Activated CD4-positive, alpha-beta T cell treated with anti-CD3 and anti-CD28 coated beads for 36 hours (primary cell): ENCODE measurements around the gene S100P. TPM values are rescaled to one million over a fixed set of nuclear protein-coding genes. Genes with fewer than 3 reads are reported as not detected.

Experiments used
- ATAC-seq: fragments of 200-7000 bp; cut with Tn5 transposase; one replicate; pipeline ENCODE4 v1.10.0; 2021; ENCODE audit warnings: mild to moderate bottlenecking, moderate library complexity
- CTCF ChIA-PET: fragments of 350-600 bp; sonication (Branson Sonifier 250); formaldehyde crosslinking; loops from one replicate; lab custom pipeline; 2021; ENCODE audit warnings: antibody characterized with exemption; lab: Charles Lee
- POLR2A ChIA-PET: fragments of 350-600 bp; sonication (Branson Sonifier 250); formaldehyde crosslinking; loops from one replicate; lab custom pipeline; 2021; ENCODE audit warnings: antibody characterized with exemption, inconsistent platforms; lab: Charles Lee
- DNase-seq: peaks from one replicate; pipeline ENCODE4 v3.0.0-alpha.2; 2020
- H3K27ac Mint-ChIP-seq: one replicate; pipeline ENCODE4 v1.8.0; 2021; ENCODE audit warnings: mixed read lengths
- H3K27me3 Mint-ChIP-seq: one replicate; pipeline ENCODE4 v1.8.0; 2021; ENCODE audit warnings: mixed read lengths
- H3K36me3 Mint-ChIP-seq: one replicate; pipeline ENCODE4 v1.8.0; 2021; ENCODE audit warnings: low read depth, mixed read lengths
- H3K4me1 Mint-ChIP-seq: one replicate; pipeline ENCODE4 v1.8.0; 2021; ENCODE audit warnings: mixed read lengths
- H3K4me3 Mint-ChIP-seq: one replicate; pipeline ENCODE4 v1.8.0; 2021; ENCODE audit warnings: mild to moderate bottlenecking, moderate library complexity, mixed read lengths
- H3K9me3 Mint-ChIP-seq: one replicate; pipeline ENCODE4 v1.8.0; 2021; ENCODE audit warnings: low read depth, mixed read lengths
- intact Hi-C, 2 experiments: fragments of 100-400 bp; cut with DNase I in 1 of 2; cut with micrococcal nuclease in 1 of 2; formaldehyde crosslinking; loops; one replicate each; pipeline versions ENCODE4 v1.14.2 to v1.15.1; 2022 to 2024; cut with DNase I, micrococcal nuclease
- total RNA-seq, 2 experiments: library from RNA; stranded (reverse); gene quantifications; one replicate each; pipeline ENCODE4 v1.2.3, GENCODE V29; 2021

The S100P gene
- total RNA-seq, 2 experiments from 2014 or later: 1.9 to 2.1 TPM

DNA sequence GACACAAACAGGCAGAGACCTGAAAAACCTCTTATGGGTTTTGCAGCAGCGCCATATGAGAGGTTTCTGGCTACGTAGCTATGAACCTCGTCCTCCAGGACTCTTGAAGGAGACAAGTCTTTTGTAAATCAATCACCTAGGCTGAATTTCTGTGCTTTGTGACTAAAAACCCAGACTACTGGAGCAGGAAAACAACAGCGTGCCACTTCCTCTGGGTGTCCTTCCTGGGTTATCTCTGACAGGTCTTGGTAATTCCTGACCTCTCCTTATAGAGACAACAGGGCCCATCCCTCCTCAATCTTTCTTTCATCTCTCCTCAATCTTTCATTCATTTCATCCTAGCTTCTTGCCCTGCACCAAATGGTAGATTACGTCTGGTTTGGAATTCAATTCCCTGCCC is 5.7 kb downstream of the S100P start:
- peaks cover 65% of the 10 kb centered on the region for H3K4me1 Mint-ChIP-seq
- CTCF ChIA-PET: interaction anchor here (0.7 to 5.6 kb wide), 5 partner anchors 10 to 67 kb away, joined by 3 to 44 read pairs (median 3); partner anchors contain the start of gene MRFAP1L1
- POLR2A ChIA-PET: interaction anchor here (0.6 kb wide), 1 partner anchor 210 kb away, joined by 3 read pairs; the partner anchor contains the start of gene TBC1D14
- H3K27me3 Mint-ChIP-seq: no peaks in the 10 kb centered on the region
- H3K4me3 Mint-ChIP-seq: no peak overlapping the region
- no peaks in the 10 kb centered on the region for H3K9me3 Mint-ChIP-seq
- H3K36me3 Mint-ChIP-seq: peaks cover 39% of the 10 kb centered on the region
- DNase-seq: no peak
- intact Hi-C loops: no loop called here
- ATAC-seq: no peak
- peak overlapping the region; percentile 73 for H3K27ac Mint-ChIP-seq

DNA sequence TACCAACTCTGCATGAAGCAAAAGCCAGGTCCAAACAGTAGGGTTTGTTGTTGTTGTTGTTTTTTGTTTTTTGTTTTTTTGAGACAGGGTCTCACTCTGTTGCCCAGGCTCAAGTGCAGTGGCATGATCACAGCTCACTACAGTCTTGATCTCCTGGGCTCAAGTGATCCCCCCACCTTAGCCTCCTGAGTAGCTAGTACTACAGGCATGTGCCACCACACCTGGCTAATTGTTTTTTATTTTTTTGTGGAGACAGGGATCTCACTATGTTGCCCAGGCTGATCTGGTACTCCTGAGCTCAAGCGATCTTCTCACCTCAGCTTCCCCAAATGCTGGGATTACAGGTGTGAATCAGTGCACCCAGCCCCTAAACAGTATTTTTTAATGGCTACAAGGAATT is 6.2 kb downstream of the S100P start:
- H3K27me3 Mint-ChIP-seq: no peaks in the 10 kb centered on the region
- peaks cover 43% of the 10 kb centered on the region for H3K36me3 Mint-ChIP-seq
- intact Hi-C loops: no loop called here
- no peak overlapping the region for H3K4me3 Mint-ChIP-seq
- H3K4me1 Mint-ChIP-seq: peaks cover 65% of the 10 kb centered on the region
- ATAC-seq (no peak), DNase-seq (no peak)
- ChIA-PET POLR2A (interaction anchor here (0.6 kb wide), 2 partner anchors 25 to 210 kb away, joined by 3 to 4 read pairs; partner anchors contain the start of gene TBC1D14), CTCF (interaction anchor here (0.6 to 5.6 kb wide), 6 partner anchors 9 to 1155 kb away, joined by 3 to 44 read pairs (median 5); partner anchors contain the start of gene MRFAP1L1)
- H3K27ac Mint-ChIP-seq: peak overlapping the region; percentile 73
- H3K9me3 Mint-ChIP-seq: peaks cover under 1% of the 10 kb centered on the region

DNA sequence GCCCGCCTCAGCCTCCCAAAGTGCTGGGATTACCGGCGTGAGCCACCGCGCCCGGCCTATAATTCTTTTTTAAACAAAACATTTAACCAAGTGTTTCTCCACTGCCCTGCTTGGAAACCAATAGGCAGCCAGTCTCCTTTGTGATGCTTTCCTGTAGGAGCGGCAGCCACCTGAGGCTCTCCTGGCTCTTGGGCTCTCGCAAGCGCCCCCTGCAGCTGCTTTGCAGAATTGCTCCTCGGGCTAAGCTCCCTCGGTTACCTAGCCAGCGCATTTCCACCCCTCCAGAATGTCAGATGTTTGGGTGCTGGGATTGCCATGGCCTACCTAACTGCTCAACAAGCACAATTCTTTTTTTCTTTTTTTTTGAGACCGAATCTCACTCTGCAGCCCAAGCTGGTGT is 7.7 kb downstream of the S100P start:
- ATAC-seq (no peak), DNase-seq (peak; percentile 77)
- intact Hi-C loops: no loop called here
- Mint-ChIP-seq H3K36me3 (peaks cover 53% of the 10 kb centered on the region), H3K27ac (no peak overlapping the region), H3K27me3 (no peaks in the 10 kb centered on the region), H3K4me1 (peaks cover 66% of the 10 kb centered on the region), H3K4me3 (no peak overlapping the region), H3K9me3 (peaks cover 1% of the 10 kb centered on the region)
- ChIA-PET POLR2A (interaction anchor here (0.7 kb wide), 2 partner anchors 26 kb away, joined by 5 read pairs; no protein-coding TSS in a partner anchor), CTCF (interaction anchor here (0.7 to 5.6 kb wide), 14 partner anchors 8 to 497 kb away, joined by 3 to 44 read pairs (median 4); partner anchors contain the start of genes BLOC1S4, MRFAP1L1 and S100P)

DNA sequence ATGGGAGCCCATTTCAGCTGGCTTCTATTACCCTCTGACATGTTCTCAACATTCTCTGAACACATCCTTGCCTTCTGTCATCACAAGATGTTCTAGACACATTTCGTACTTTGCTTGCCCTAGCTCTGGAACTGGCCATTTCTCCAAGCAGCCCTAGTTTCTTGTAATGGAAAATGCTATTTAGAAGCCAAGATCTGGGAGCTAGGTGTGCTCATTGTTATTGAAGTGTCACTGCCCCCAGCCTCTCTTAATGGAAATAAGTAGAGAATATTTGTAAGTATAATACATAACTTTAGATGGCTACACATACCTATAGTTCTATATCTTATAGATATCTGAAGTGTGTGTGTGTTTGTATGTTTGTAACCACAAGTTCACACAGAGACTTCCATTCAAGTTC is 9.1 kb downstream of the S100P start:
- POLR2A ChIA-PET: interaction anchor here (0.6 kb wide), 1 partner anchor 353 kb away, joined by 3 read pairs; no protein-coding TSS in a partner anchor
- Mint-ChIP-seq H3K27ac (peak overlapping the region; percentile 14), H3K9me3 (peaks cover 1% of the 10 kb centered on the region), H3K27me3 (no peaks in the 10 kb centered on the region), H3K4me3 (no peak overlapping the region), H3K36me3 (peaks cover 63% of the 10 kb centered on the region), H3K4me1 (peaks cover 68% of the 10 kb centered on the region)
- CTCF ChIA-PET: interaction anchor here (0.6 to 5.6 kb wide), 9 partner anchors 13 to 198 kb away, joined by 3 to 44 read pairs (median 4); a partner anchor contains a TSS
- DNase-seq: no peak
- no peak for ATAC-seq
- intact Hi-C loops: no loop called here

DNA sequence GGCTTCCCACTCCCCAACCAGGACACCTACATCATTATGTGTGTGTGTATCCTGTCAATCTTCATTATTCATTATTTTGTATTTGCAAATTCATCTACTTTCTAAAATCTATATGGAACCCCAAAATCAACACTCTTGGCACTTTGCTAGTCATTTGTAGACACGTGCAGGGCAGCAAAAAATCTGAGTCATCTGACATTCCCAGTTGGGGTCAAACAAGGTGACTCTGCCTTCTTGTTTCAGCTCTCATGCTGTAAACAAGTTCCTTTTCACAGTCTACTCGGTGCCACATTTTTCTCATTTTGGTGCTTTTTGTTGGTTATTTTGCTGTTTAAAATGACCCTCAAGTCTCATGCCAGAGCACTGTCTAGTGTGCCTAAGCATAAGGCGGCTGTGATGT is 10.1 kb downstream of the S100P start:
- POLR2A ChIA-PET: no interaction called here
- no peak overlapping the region for H3K4me3 Mint-ChIP-seq
- intact Hi-C loops: loop anchor here in 1 of 2 experiments (2.0 kb wide), 1 partner anchor 15 kb away; no protein-coding TSS in a partner anchor

DNA sequence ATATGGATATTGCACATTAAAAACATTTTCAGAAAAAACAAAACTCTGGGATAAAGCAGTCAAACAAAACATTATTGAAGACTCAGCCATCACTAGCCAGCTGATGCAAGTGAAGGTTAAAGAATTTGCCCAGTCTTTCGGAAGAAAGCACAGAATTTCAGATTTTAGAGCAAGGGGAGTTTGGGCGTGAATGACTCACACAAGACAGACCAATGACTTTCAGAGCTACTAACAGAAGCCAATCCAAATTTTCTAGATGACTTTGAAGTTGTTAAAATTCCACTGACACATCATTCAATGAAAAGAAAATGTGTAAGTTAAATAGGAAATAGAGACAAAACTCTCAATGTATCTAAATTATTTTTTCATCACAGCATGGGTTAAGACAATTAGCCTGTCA is 12.0 kb downstream of the S100P start:
- ATAC-seq (peak; percentile 51), DNase-seq (peak; percentile 52)
- intact Hi-C loops: loop anchor here in 1 of 2 experiments (2.0 kb wide), 1 partner anchor 17 kb away; no protein-coding TSS in a partner anchor
- Mint-ChIP-seq H3K36me3 (peaks cover 63% of the 10 kb centered on the region), H3K4me1 (peaks cover 57% of the 10 kb centered on the region), H3K27ac (peak overlapping the region; percentile 83), H3K9me3 (peaks cover 1% of the 10 kb centered on the region), H3K4me3 (peak overlapping the region; percentile 7), H3K27me3 (no peaks in the 10 kb centered on the region)
- POLR2A ChIA-PET: interaction anchor here (0.6 to 5.3 kb wide), 2 partner anchors 31 to 62 kb away, joined by 7 to 42 read pairs; a partner anchor contains a TSS
- CTCF ChIA-PET: interaction anchor here (1.0 to 7.1 kb wide), 6 partner anchors 12 to 387 kb away, joined by 3 to 39 read pairs (median 6); partner anchors contain the start of genes BLOC1S4 and S100P

More for the DNA sequence above, 10.1 kb downstream of the S100P start:
- Mint-ChIP-seq H3K27ac (peak overlapping the region; percentile 85), H3K27me3 (no peaks in the 10 kb centered on the region), H3K36me3 (peaks cover 70% of the 10 kb centered on the region), H3K9me3 (peaks cover 1% of the 10 kb centered on the region), H3K4me1 (peaks cover 67% of the 10 kb centered on the region)
- ATAC-seq: peak; percentile 48
- DNase-seq: peak; percentile 45
- CTCF ChIA-PET: interaction anchor here (0.6 to 7.1 kb wide), 7 partner anchors 13 to 212 kb away, joined by 3 to 39 read pairs (median 3); partner anchors contain the start of gene BLOC1S4

DNA sequence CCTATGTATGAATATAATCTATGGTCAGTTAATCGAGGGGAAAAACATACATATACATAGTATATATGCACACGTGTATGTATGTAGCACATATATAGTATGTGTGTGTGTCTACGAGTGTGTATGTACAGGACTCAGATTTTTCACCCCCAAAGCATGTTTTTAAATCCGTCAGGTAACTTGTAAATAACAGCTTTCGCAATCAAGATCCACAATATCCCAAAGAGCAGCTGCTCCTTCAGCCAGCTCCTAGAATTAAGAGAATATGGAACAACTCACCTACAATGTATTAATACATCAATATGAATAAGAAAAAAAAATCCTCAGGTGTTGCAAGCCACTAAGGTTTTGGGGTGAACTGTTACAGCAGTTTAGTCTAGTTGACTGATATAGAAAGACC is 12.5 kb downstream of the S100P start:
- no peaks in the 10 kb centered on the region for H3K27me3 Mint-ChIP-seq
- H3K36me3 Mint-ChIP-seq: peaks cover 61% of the 10 kb centered on the region
- H3K4me1 Mint-ChIP-seq: peaks cover 61% of the 10 kb centered on the region
- H3K27ac Mint-ChIP-seq: peak overlapping the region; percentile 83
- ChIA-PET POLR2A (interaction anchor here (0.6 to 5.3 kb wide), 2 partner anchors 32 to 62 kb away, joined by 7 to 42 read pairs; a partner anchor contains a TSS), CTCF (interaction anchor here (0.5 to 7.1 kb wide), 9 partner anchors 11 to 1100 kb away, joined by 3 to 39 read pairs (median 4); partner anchors contain the start of genes BLOC1S4 and S100P)
- peak overlapping the region; percentile 7 for H3K4me3 Mint-ChIP-seq
- H3K9me3 Mint-ChIP-seq: peaks cover 1% of the 10 kb centered on the region
- no peak for DNase-seq
- intact Hi-C loops: no loop called here
- ATAC-seq: no peak

DNA sequence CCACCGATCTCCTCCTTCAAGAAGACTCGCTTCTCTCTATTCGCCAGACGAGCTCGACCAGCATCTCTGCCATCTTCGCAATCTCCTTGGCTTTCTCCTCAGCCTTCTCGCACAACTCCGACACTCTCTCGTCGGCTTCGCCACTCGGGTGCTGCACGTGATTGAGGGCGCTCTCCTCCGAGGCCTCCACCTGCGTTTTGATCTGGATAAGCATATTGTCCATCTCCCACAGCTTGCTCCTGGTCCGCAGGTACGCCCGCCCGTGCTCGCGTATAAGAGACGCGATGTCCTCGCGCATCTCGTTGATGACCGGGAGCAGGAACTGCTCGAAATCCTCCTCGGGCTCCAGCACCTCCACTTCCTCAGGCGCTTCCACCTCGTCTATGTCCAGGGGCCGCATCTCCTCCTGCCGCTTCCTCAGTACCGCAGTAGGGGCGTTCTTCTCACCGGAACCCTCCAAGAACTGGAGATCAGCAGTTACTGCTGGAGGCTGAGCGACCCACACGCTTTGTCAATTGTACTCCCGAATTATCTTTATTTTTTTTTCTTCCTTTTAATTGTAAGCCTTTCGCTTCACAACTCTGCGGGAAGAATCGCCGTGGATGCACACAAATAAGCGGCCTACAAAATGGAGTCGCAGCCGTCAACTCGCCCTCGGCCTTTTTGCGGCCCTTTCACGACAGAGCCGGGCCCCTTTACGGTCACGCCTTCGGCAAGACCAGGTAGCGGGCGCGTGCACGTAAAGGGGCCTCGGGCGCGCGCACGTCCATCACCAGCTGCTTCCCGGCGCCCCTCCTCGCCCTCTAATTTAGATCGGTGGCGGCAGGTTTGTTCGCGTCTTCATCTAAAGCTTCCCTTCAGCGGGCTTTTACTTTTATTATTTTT is 15.8 kb downstream of the S100P start, which contains the start of gene MRFAP1L1:
Gene MRFAP1L1 (minus strand): TSS at position 636 of the 885 bp plus-strand sequence. CDS start 236 bp downstream, at position 400.
- peak; percentile 73 for ATAC-seq
- H3K4me1 Mint-ChIP-seq: peaks cover 46% of the 10 kb centered on the region
- peak within 1 kb of the TSS; percentile 98 for H3K27ac Mint-ChIP-seq
- intact Hi-C loops: loop anchor here (1.0 to 10.0 kb wide), 11 partner anchors 8 to 359 kb away; partner anchors contain the start of genes MRFAP1 (in 2 of the 2), GRPEL1 (in 1 of the 2), KIAA0232 (in 1 of the 2) and MAN2B2 (in 1 of the 2)
- H3K4me3 Mint-ChIP-seq: peak within 1 kb of the TSS; percentile 98
- peak; percentile 98 for DNase-seq
- CTCF ChIA-PET: interaction anchor here (0.7 to 7.1 kb wide), 12 partner anchors 8 to 360 kb away, joined by 3 to 39 read pairs (median 6); a partner anchor contains a TSS
- POLR2A ChIA-PET: interaction anchor here (0.6 to 5.3 kb wide), 10 partner anchors 13 to 359 kb away, joined by 3 to 42 read pairs (median 4); partner anchors contain the start of genes GRPEL1, MRFAP1 and S100P
- H3K9me3 Mint-ChIP-seq: peaks cover 1% of the 10 kb centered on the region
- H3K36me3 Mint-ChIP-seq: peaks cover 38% of the 10 kb centered on the region
- H3K27me3 Mint-ChIP-seq: no peaks in the 10 kb centered on the region

DNA sequence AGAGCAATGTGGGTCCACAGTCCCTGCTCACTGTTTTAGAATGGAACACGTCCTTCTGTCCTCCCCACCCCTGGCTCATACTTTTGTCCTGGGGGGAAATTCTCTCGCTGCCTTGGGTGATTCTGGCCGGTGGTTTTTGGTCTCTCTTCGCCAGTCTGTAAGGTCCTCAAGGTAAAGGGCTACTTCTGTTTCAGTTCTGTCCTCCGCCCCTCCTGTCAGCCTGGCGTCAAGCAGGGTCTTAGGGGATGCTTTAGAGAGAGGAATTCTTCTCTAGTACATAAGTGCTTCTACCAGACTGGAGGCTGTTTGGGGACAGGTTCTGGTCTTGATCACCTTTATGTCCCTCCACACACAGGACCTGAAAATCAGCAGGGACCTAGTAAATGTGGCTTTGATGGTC is 16.6 kb downstream of the S100P start:
- ATAC-seq (no peak), DNase-seq (no peak)
- no peaks in the 10 kb centered on the region for H3K27me3 Mint-ChIP-seq
- ChIA-PET CTCF (interaction anchor here (0.7 to 7.1 kb wide), 9 partner anchors 9 to 360 kb away, joined by 3 to 39 read pairs (median 6); a partner anchor contains a TSS), POLR2A (interaction anchor here (0.6 to 5.3 kb wide), 7 partner anchors 19 to 358 kb away, joined by 3 to 42 read pairs (median 3); partner anchors contain the start of genes GRPEL1 and MRFAP1)
- peak overlapping the region; percentile 98 for H3K27ac Mint-ChIP-seq
- no peaks in the 10 kb centered on the region for H3K9me3 Mint-ChIP-seq
- H3K4me1 Mint-ChIP-seq: peaks cover 42% of the 10 kb centered on the region
- H3K36me3 Mint-ChIP-seq: peaks cover 31% of the 10 kb centered on the region
- intact Hi-C loops: loop anchor here (1.0 to 10.0 kb wide), 2 partner anchors 275 to 358 kb away; partner anchors contain the start of gene GRPEL1 (in 1 of the 2)
- H3K4me3 Mint-ChIP-seq: peak overlapping the region; percentile 98

DNA sequence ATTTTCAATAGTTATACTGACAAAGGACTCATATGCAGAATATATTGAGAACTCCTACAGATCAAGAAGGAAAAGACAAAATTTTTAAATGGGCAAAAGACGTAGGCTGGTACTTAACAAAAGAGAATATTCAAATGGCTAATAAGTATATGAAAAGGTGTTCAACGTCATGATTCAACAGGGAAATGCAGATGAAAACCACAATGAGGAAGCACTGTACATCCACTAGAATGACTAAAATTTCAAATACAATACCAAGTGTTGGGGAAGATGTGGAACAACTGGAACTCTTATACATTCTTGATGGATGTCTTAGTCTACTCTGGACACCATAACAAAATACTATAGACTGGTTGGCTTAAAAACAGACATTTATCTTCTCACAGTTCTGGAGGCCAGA is 17.3 kb downstream of the S100P start:
- Mint-ChIP-seq H3K9me3 (no peaks in the 10 kb centered on the region), H3K4me1 (peaks cover 40% of the 10 kb centered on the region), H3K27me3 (no peaks in the 10 kb centered on the region), H3K36me3 (peaks cover 29% of the 10 kb centered on the region), H3K4me3 (peak overlapping the region; percentile 98), H3K27ac (no peak overlapping the region)
- POLR2A ChIA-PET: no interaction called here
- CTCF ChIA-PET: interaction anchor here (1.5 to 1.8 kb wide), 2 partner anchors 9 to 359 kb away, joined by 6 read pairs; no protein-coding TSS in a partner anchor
- no peak for DNase-seq
- intact Hi-C loops: loop anchor here (1.0 to 10.0 kb wide), 2 partner anchors 274 to 357 kb away; partner anchors contain the start of gene GRPEL1 (in 1 of the 2)
- ATAC-seq: no peak
